IMR-90 (cell line): Measurements from ENCODE around the gene IL19. TPM values are rescaled to one million over a fixed set of nuclear protein-coding genes. Genes with fewer than 3 reads are reported as not detected.
"Not testable (repeated sequence)": the region's sequence is repeated elsewhere in the genome, so short reads cannot be mapped to it uniquely, and the experiment has no call there.

Experiments
- ATAC-seq: fragments of 200-7000 bp; cut with Tn5 transposase; 2 replicates; pipeline ENCODE4 v1.9.1; 2020; ENCODE audit warnings: low read depth, mild to moderate bottlenecking, moderate library complexity
- BruUV-seq: library from RNA; stranded (reverse); fragments of 400-500 nt; replicated peaks from 2 replicates; lab custom pipeline; 2021; lab: Mats Ljungman, UMichigan
- CTCF ChIA-PET: fragments of 300-600 bp; formaldehyde crosslinking; extraction: SDS; loops from one replicate; lab custom pipeline; 2021; ENCODE audit warnings: antibody characterized with exemption; lab: Yijun Ruan, JAX
- POLR2A ChIA-PET: fragments of 300-600 bp; sonication (Branson Sonifier 250); formaldehyde crosslinking; loops from one replicate; lab custom pipeline; 2022; ENCODE audit warnings: antibody characterized with exemption; ENCODE audit not compliant: unreplicated experiment; lab: Charles Lee
- DNase-seq: peaks from one replicate; pipeline ENCODE4 v3.0.0; 2013
- H2AFZ ChIP-seq: replicated peaks from 2 replicates; pipeline ENCODE3; 2013; ENCODE audit warnings: low read length, mild to moderate bottlenecking; ENCODE audit not compliant: poor library complexity
- H2AK5ac ChIP-seq: 2 replicates; pipeline ENCODE4 v1.6.1; 2013; ENCODE audit warnings: low read depth, low read length, inconsistent platforms
- H2AK9ac ChIP-seq: replicated peaks from 2 replicates; pipeline ENCODE3; 2013; ENCODE audit warnings: mild to moderate bottlenecking, low read depth, low read length, moderate library complexity; ENCODE audit not compliant: poor library complexity
- H2BK120ac ChIP-seq: 2 replicates; pipeline ENCODE4 v1.6.1; 2013; ENCODE audit warnings: low read depth, low read length, inconsistent platforms
- H2BK15ac ChIP-seq: 3 replicates; pipeline ENCODE4 v1.6.1; 2013; ENCODE audit warnings: low read depth, low read length, inconsistent platforms
- H2BK20ac ChIP-seq: 2 replicates; pipeline ENCODE4 v1.6.1; 2013; ENCODE audit warnings: low read depth, mild to moderate bottlenecking, inconsistent platforms, low read length, moderate library complexity
- H2BK5ac ChIP-seq: 2 replicates; pipeline ENCODE4 v1.6.1; 2013; ENCODE audit warnings: mild to moderate bottlenecking, low read depth, low read length, inconsistent platforms; ENCODE audit not compliant: poor library complexity, severe bottlenecking
- H3K14ac ChIP-seq: replicated peaks from 2 replicates; pipeline ENCODE4 v1.6.1; 2013; ENCODE audit warnings: low read depth, low read length, inconsistent platforms
- H3K18ac ChIP-seq: 2 replicates; pipeline ENCODE4 v1.6.1; 2013; ENCODE audit warnings: low read depth, low read length, control low read depth
- H3K23ac ChIP-seq: 2 replicates; pipeline ENCODE4 v1.6.1; 2013; ENCODE audit warnings: low read depth, low read length, inconsistent platforms
- H3K27ac ChIP-seq: 2 replicates; pipeline ENCODE4 v1.5.1; 2013; ENCODE audit warnings: mild to moderate bottlenecking, control low read depth, low read length; ENCODE audit not compliant: insufficient read depth
- H3K27me3 ChIP-seq: 2 replicates; pipeline ENCODE4 v1.6.1; 2013; ENCODE audit warnings: low read length; ENCODE audit not compliant: control insufficient read depth, insufficient read depth
- H3K36me3 ChIP-seq: 2 replicates; pipeline ENCODE4 v1.6.1; 2013; ENCODE audit warnings: low read length, mixed read lengths; ENCODE audit not compliant: control insufficient read depth, insufficient read depth
- H3K4ac ChIP-seq: 2 replicates; pipeline ENCODE4 v1.6.1; 2013; ENCODE audit warnings: low read depth, low read length, inconsistent platforms
- H3K4me1 ChIP-seq: 2 replicates; pipeline ENCODE4 v1.6.1; 2013; ENCODE audit warnings: low read length, mixed read lengths; ENCODE audit not compliant: control insufficient read depth, insufficient read depth
- H3K4me2 ChIP-seq: 2 replicates; pipeline ENCODE4 v1.6.1; 2013; ENCODE audit warnings: low read depth, mild to moderate bottlenecking, control low read depth, low read length, moderate library complexity
- H3K4me3 ChIP-seq: 2 replicates; pipeline ENCODE4 v1.5.1; 2013; ENCODE audit warnings: low read depth, mild to moderate bottlenecking, control low read depth, low read length, moderate library complexity; ENCODE audit not compliant: insufficient read depth
- H3K56ac ChIP-seq: 2 replicates; pipeline ENCODE4 v1.6.1; 2013; ENCODE audit warnings: low read length, inconsistent platforms; ENCODE audit not compliant: insufficient read depth; ENCODE audit errors: extremely low read depth
- H3K79me1 ChIP-seq, 2 experiments: 2 replicates each; pipeline ENCODE4 v1.6.1; 2013; ENCODE audit warnings: low read length in 2 of 2, inconsistent platforms in 1 of 2, low read depth in 1 of 2
- H3K9ac ChIP-seq: 2 replicates; pipeline ENCODE4 v1.6.1; 2013; ENCODE audit warnings: low read depth, low read length, control low read depth
- H3K9me1 ChIP-seq: 2 replicates; pipeline ENCODE4 v1.6.1; 2013; ENCODE audit warnings: low read length, inconsistent platforms; ENCODE audit not compliant: insufficient read depth
- H3K9me3 ChIP-seq: 2 replicates; pipeline ENCODE4 v1.6.1; 2013; ENCODE audit warnings: low read length; ENCODE audit not compliant: control insufficient read depth, insufficient read depth
- H4K20me1 ChIP-seq: 2 replicates; pipeline ENCODE4 v1.6.1; 2013; ENCODE audit warnings: low read length, inconsistent platforms; ENCODE audit not compliant: insufficient read depth
- H4K5ac ChIP-seq: 2 replicates; pipeline ENCODE4 v1.6.1; 2013; ENCODE audit warnings: mild to moderate bottlenecking, low read depth, low read length, control low read depth
- H4K8ac ChIP-seq, 2 experiments: 2 replicates each; pipeline ENCODE4 v1.6.1; 2013; ENCODE audit warnings: low read depth in 2 of 2, low read length in 2 of 2, control low read depth in 1 of 2, inconsistent platforms in 1 of 2
- H4K91ac ChIP-seq: 2 replicates; pipeline ENCODE4 v1.6.1; 2013; ENCODE audit warnings: low read depth, low read length, inconsistent platforms; ENCODE audit not compliant: insufficient read depth
- dilution Hi-C: fragments of 300-500 bp; cut with HindIII; formaldehyde crosslinking; loops from one replicate; pipeline ENCODE4 v1.14.3; 2018; ENCODE audit warnings: low sequenced_read_pairs; ENCODE audit not compliant: unreplicated experiment
- in situ Hi-C: fragments of 300-500 bp; cut with MboI; formaldehyde crosslinking; loops from 3 replicates; pipeline ENCODE4 v1.14.3; 2019; ENCODE audit warnings: low sequenced_read_pairs, inconsistent platforms, mixed read lengths
- intact Hi-C: fragments of 100-400 bp; cut with micrococcal nuclease; formaldehyde crosslinking; loops from 2 replicates; pipeline ENCODE4 v1.10.0; 2022
- polyA plus RNA-seq, 3 experiments: library from polyadenylated mRNA; depleted of rRNA; stranded (reverse); fragments of >200 nt; gene quantifications; 2 replicates each; pipeline ENCODE4 v1.2.3, GENCODE V29; 2012; ENCODE audit warnings: low replicate concordance in 1 of 3
- total RNA-seq: library from RNA; depleted of rRNA; stranded (reverse); fragments of >200 nt; gene quantifications from 2 replicates; pipeline ENCODE4 v1.2.3, GENCODE V29; 2012

The IL19 gene
- total and polyA plus RNA-seq, 2 of the 4 experiments (the other 2 are of a cell fraction), result not detected

DNA sequence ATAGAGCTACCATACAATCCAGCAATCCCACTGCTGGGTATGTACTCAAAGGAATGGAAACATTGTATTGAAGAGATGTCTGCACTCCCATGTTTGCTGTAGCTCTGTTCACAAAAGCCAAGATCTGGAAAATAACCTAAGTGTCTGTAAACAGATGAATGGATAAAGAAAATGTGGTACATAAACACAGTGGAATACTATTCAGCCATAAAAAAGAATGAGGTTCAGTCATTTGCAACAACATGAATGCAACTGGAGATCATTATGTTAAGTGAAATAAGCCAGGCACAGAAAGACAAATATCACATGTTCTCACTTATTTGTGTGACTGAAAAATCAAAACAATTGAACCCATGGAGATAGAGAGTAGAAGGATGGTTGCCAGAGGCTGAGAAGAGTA, 83.1 kb downstream of the IL19 start:
- dilution Hi-C loops, result not testable (repeated sequence)

More for the DNA sequence above, 83.1 kb downstream of the IL19 start:
- H3K4me1 ChIP-seq, H3K4me3 ChIP-seq, H3K9ac ChIP-seq, H4K91ac ChIP-seq, H4K20me1 ChIP-seq, H2BK5ac ChIP-seq, H3K79me1 ChIP-seq, H3K27ac ChIP-seq, H3K36me3 ChIP-seq, H3K18ac ChIP-seq, BruUV-seq, H2AFZ ChIP-seq, H3K9me3 ChIP-seq, ATAC-seq, H3K27me3 ChIP-seq, H3K23ac ChIP-seq, H4K8ac ChIP-seq, intact Hi-C loops, H2AK9ac ChIP-seq, H2BK120ac ChIP-seq, DNase-seq, H3K14ac ChIP-seq, H2BK20ac ChIP-seq, POLR2A ChIA-PET, H3K4me2 ChIP-seq, H3K9me1 ChIP-seq, H3K4ac ChIP-seq, in situ Hi-C loops, H2BK15ac ChIP-seq, H2AK5ac ChIP-seq, H4K5ac ChIP-seq, H3K56ac ChIP-seq: not testable (repeated sequence)
- CTCF ChIA-PET, result interaction anchor here (0.9 to 1.4 kb wide), 2 partner anchors 12 to 190 kb away, joined by 3 to 4 read pairs; partner anchors contain the start of gene IL20
